NCI-H1694 treated with DMSO at 0.1 percent for 48 hours (cell line): Measurements from ENCODE around the gene ZNF148.
"Not testable (repeated sequence)": the region's sequence is repeated elsewhere in the genome, so short reads cannot be mapped to it uniquely, and the experiment has no call there.

ENCODE experiments used
- DNase-seq: peaks from one replicate; lab custom pipeline; 2025; lab: John Stamatoyannopoulos, UW

ZNF148 gene

GRCh38 chr3:125374996-125375941, at the start of gene ZNF148:
Gene ZNF148, minus strand, starts transcription at chr3:125375325. Its CDS starts 61,685 bp downstream, at chr3:125313640.
- peak; percentile 68 for DNase-seq

- no peak for DNase-seq
Measured at GRCh38 chr3:125418306-125418705, 43.2 kb upstream of the ZNF148 start.

- no peak for DNase-seq
Measured at GRCh38 chr3:125416235-125416634, 41.1 kb upstream of the ZNF148 start.

- DNase-seq = no peak
Measured at GRCh38 chr3:125414669-125415068, 39.5 kb upstream of the ZNF148 start.

GRCh38 chr3:125410922-125411321, 35.8 kb upstream of the ZNF148 start:
- no peak for DNase-seq

GRCh38 chr3:125406070-125406469, 30.9 kb upstream of the ZNF148 start:
- DNase-seq = no peak

- not testable (repeated sequence) for DNase-seq
Measured at GRCh38 chr3:125405515-125405914, 30.4 kb upstream of the ZNF148 start.

GRCh38 chr3:125403789-125404188, 28.7 kb upstream of the ZNF148 start:
- DNase-seq = no peak

GRCh38 chr3:125402639-125403038, 27.5 kb upstream of the ZNF148 start:
- no peak for DNase-seq

- no peak for DNase-seq
Measured at GRCh38 chr3:125401402-125401801, 26.3 kb upstream of the ZNF148 start.

GRCh38 chr3:125398952-125399351, 23.8 kb upstream of the ZNF148 start:
- DNase-seq = no peak

- DNase-seq = no peak
Measured at GRCh38 chr3:125395091-125395490, 20.0 kb upstream of the ZNF148 start.

- no peak for DNase-seq
Measured at GRCh38 chr3:125394406-125394805, 19.3 kb upstream of the ZNF148 start.

GRCh38 chr3:125389282-125389681, 14.2 kb upstream of the ZNF148 start:
- no peak for DNase-seq

GRCh38 chr3:125388369-125388768, 13.2 kb upstream of the ZNF148 start:
- DNase-seq = not testable (repeated sequence)

- no peak for DNase-seq
Measured at GRCh38 chr3:125386811-125387210, 11.7 kb upstream of the ZNF148 start.

GRCh38 chr3:125383744-125384143, 8.6 kb upstream of the ZNF148 start:
- DNase-seq = no peak

GRCh38 chr3:125382298-125382697, 7.2 kb upstream of the ZNF148 start:
- no peak for DNase-seq

GRCh38 chr3:125381743-125382142, 6.6 kb upstream of the ZNF148 start:
- DNase-seq = no peak

- DNase-seq = no peak
Measured at GRCh38 chr3:125381314-125381713, 6.2 kb upstream of the ZNF148 start.

- no peak for DNase-seq
Measured at GRCh38 chr3:125379483-125379882, 4.4 kb upstream of the ZNF148 start.

GRCh38 chr3:125378762-125379161, 3.6 kb upstream of the ZNF148 start:
- DNase-seq = no peak

- DNase-seq = peak; percentile 9
Measured at GRCh38 chr3:125375950-125376679, 990 bp upstream of the ZNF148 start.
